H9 (cell line): ENCODE results near the gene HOXC11. TPM values are rescaled to one million over a fixed set of nuclear protein-coding genes. Genes with fewer than 3 reads are reported as not detected.

Experiments
- DNase-seq: peaks from one replicate; pipeline ENCODE4 v3.0.0-alpha.2; 2017
- H2AFZ ChIP-seq: one replicate; pipeline ENCODE4 v1.6.1; 2013; ENCODE audit warnings: mild to moderate bottlenecking, low read length, control low read depth, moderate library complexity
- H2AK5ac ChIP-seq: 2 replicates; pipeline ENCODE4 v1.6.1; 2013; ENCODE audit warnings: low read length, control low read depth, mixed read lengths; ENCODE audit not compliant: insufficient read length
- H2BK120ac ChIP-seq: one replicate; pipeline ENCODE4 v1.6.1; 2013; ENCODE audit warnings: low read depth, mild to moderate bottlenecking, low read length, control low read depth, inconsistent platforms; ENCODE audit not compliant: poor library complexity, severe bottlenecking
- H2BK12ac ChIP-seq: 2 replicates; pipeline ENCODE4 v1.6.1; 2013; ENCODE audit warnings: low read length, control low read depth, mixed read lengths, low read depth; ENCODE audit not compliant: insufficient read length
- H2BK15ac ChIP-seq: 2 replicates; pipeline ENCODE4 v1.6.1; 2013; ENCODE audit warnings: low read depth, low read length, control low read depth
- H2BK20ac ChIP-seq: one replicate; pipeline ENCODE4 v1.6.1; 2013; ENCODE audit warnings: low read depth, mild to moderate bottlenecking, low read length, control low read depth, inconsistent platforms; ENCODE audit not compliant: poor library complexity, severe bottlenecking
- H2BK5ac ChIP-seq: 2 replicates; pipeline ENCODE4 v1.6.1; 2013; ENCODE audit warnings: low read length, control low read depth, mixed read lengths; ENCODE audit not compliant: insufficient read length
- H3K14ac ChIP-seq: 2 replicates; pipeline ENCODE4 v1.6.1; 2013; ENCODE audit warnings: low read length, control low read depth; ENCODE audit not compliant: insufficient read depth
- H3K18ac ChIP-seq: 2 replicates; pipeline ENCODE4 v1.6.1; 2013; ENCODE audit warnings: low read depth, mild to moderate bottlenecking, mixed read lengths, low read length, control low read depth; ENCODE audit not compliant: insufficient read length
- H3K23ac ChIP-seq: 2 replicates; pipeline ENCODE4 v1.6.1; 2013; ENCODE audit warnings: low read length, control low read depth, mixed read lengths, low read depth; ENCODE audit not compliant: insufficient read length
- H3K23me2 ChIP-seq: 2 replicates; pipeline ENCODE4 v1.6.1; 2013; ENCODE audit warnings: low read depth, mild to moderate bottlenecking, mixed read lengths, low read length, control low read depth; ENCODE audit not compliant: insufficient read length, poor library complexity, severe bottlenecking
- H3K27ac ChIP-seq: 2 replicates; pipeline ENCODE4 v1.5.1; 2013; ENCODE audit warnings: low read length, control low read depth, mixed read lengths, low read depth; ENCODE audit not compliant: insufficient read length
- H3K27me3 ChIP-seq: 2 replicates; pipeline ENCODE4 v1.6.1; 2013; ENCODE audit warnings: low read length, control low read depth, inconsistent platforms; ENCODE audit not compliant: insufficient read depth
- H3K4ac ChIP-seq: 2 replicates; pipeline ENCODE4 v1.6.1; 2013; ENCODE audit warnings: low read depth, mild to moderate bottlenecking, control low read depth, inconsistent platforms, low read length, moderate library complexity
- H3K4me1 ChIP-seq: 2 replicates; pipeline ENCODE4 v1.6.1; 2013; ENCODE audit warnings: low read length, control low read depth, inconsistent platforms; ENCODE audit not compliant: insufficient read depth
- H3K4me2 ChIP-seq: 2 replicates; pipeline ENCODE4 v1.6.1; 2013; ENCODE audit warnings: low read length, control low read depth, mixed read lengths; ENCODE audit not compliant: insufficient read length, insufficient read depth
- H3K56ac ChIP-seq: 2 replicates; pipeline ENCODE4 v1.6.1; 2013; ENCODE audit warnings: low read depth, mild to moderate bottlenecking, mixed read lengths, low read length, control low read depth; ENCODE audit not compliant: insufficient read length
- H3K79me1 ChIP-seq: 2 replicates; pipeline ENCODE4 v1.6.1; 2013; ENCODE audit warnings: low read depth, mild to moderate bottlenecking, moderate library complexity, low read length, control low read depth, inconsistent platforms; ENCODE audit not compliant: insufficient read depth, poor library complexity, severe bottlenecking
- H3K79me2 ChIP-seq: 2 replicates; pipeline ENCODE4 v1.6.1; 2013; ENCODE audit warnings: low read length, control low read depth, inconsistent platforms; ENCODE audit not compliant: insufficient read depth
- H3K9ac ChIP-seq: 2 replicates; pipeline ENCODE4 v1.6.1; 2013; ENCODE audit warnings: low read length, control low read depth, mixed read lengths; ENCODE audit not compliant: insufficient read length; ENCODE audit errors: extremely low read depth
- H3K9me3 ChIP-seq: one replicate; pipeline ENCODE4 v1.6.1; 2013; ENCODE audit warnings: low read depth, low read length, inconsistent platforms; ENCODE audit not compliant: control insufficient read depth
- H3T11ph ChIP-seq: one replicate; pipeline ENCODE4 v1.6.1; 2013; ENCODE audit warnings: mild to moderate bottlenecking, low read length, control low read depth, inconsistent platforms
- H4K20me1 ChIP-seq: one replicate; pipeline ENCODE4 v1.6.1; 2013; ENCODE audit not compliant: control insufficient read depth, insufficient read length, insufficient read depth
- H4K5ac ChIP-seq: 2 replicates; pipeline ENCODE4 v1.6.1; 2013; ENCODE audit warnings: low read depth, mild to moderate bottlenecking, mixed read lengths, low read length, control low read depth; ENCODE audit not compliant: insufficient read length
- H4K8ac ChIP-seq: replicated peaks from 2 replicates; pipeline ENCODE4 v1.6.1; 2013; ENCODE audit warnings: low read length, control low read depth, mixed read lengths, low read depth; ENCODE audit not compliant: insufficient read length
- H4K91ac ChIP-seq: 2 replicates; pipeline ENCODE4 v1.6.1; 2013; ENCODE audit warnings: low read depth, mild to moderate bottlenecking, moderate library complexity, mixed read lengths, low read length, control low read depth; ENCODE audit not compliant: insufficient read length
- H3K27ac Mint-ChIP-seq, 3 experiments: 2 replicates in 2 of 3; 3 replicates in 1 of 3; pipeline ENCODE4 v1.8.0; 2020 to 2021; ENCODE audit warnings: mixed read lengths in 3 of 3, mild to moderate bottlenecking in 1 of 3, moderate library complexity in 1 of 3
- H3K27me3 Mint-ChIP-seq: 2 replicates; pipeline ENCODE4 v1.8.0; 2021; ENCODE audit warnings: low read depth, mild to moderate bottlenecking, moderate library complexity, mixed read lengths
- H3K36me3 Mint-ChIP-seq, 3 experiments: 2 replicates in 2 of 3; 3 replicates in 1 of 3; pipeline ENCODE4 v1.8.0; 2020 to 2021; ENCODE audit warnings: low read depth in 3 of 3, mixed read lengths in 3 of 3; ENCODE audit not compliant: insufficient read depth in 1 of 3
- H3K4me1 Mint-ChIP-seq, 2 experiments: 2 replicates each; pipeline ENCODE4 v1.8.0; 2020; ENCODE audit warnings: mixed read lengths in 2 of 2
- H3K4me3 Mint-ChIP-seq, 2 experiments: 2 replicates in 1 of 2; 3 replicates in 1 of 2; pipeline ENCODE4 v1.8.0; 2020 to 2021; ENCODE audit warnings: mild to moderate bottlenecking in 2 of 2, mixed read lengths in 2 of 2, moderate library complexity in 1 of 2
- H3K9me3 Mint-ChIP-seq, 2 experiments: 2 replicates in 1 of 2; 3 replicates in 1 of 2; pipeline ENCODE4 v1.8.0; 2020; ENCODE audit warnings: mild to moderate bottlenecking in 2 of 2, mixed read lengths in 2 of 2, moderate library complexity in 1 of 2
- WGBS: extraction: QIAGEN DNeasy Blood & Tissue Kit; methylation state at CpG from one replicate; pipeline ENCODE4 v1.1.7; 2013; ENCODE audit warnings: missing lambda C conversion rate, low lambda C conversion rate, mixed read lengths; ENCODE audit not compliant: insufficient read length; ENCODE audit errors: extremely low coverage; 5-methylcytosine and 5-hydroxymethylcytosine counted together
- total RNA-seq: library from RNA; stranded (reverse); gene quantifications from 2 replicates; pipeline ENCODE4 v1.2.1, GENCODE V29; 2021
- TF ChIP-seq, protein P1 (sequence below): fragments of 200-600 bp; sonication (generic); conservative IDR thresholded peaks from 3 replicates; pipeline ENCODE4 v1.8.0; 2021; ENCODE audit warnings: antibody characterized with exemption, mild to moderate bottlenecking

The HOXC11 gene
- total RNA-seq, 1 experiment from 2014 or later, result not detected

DNA sequence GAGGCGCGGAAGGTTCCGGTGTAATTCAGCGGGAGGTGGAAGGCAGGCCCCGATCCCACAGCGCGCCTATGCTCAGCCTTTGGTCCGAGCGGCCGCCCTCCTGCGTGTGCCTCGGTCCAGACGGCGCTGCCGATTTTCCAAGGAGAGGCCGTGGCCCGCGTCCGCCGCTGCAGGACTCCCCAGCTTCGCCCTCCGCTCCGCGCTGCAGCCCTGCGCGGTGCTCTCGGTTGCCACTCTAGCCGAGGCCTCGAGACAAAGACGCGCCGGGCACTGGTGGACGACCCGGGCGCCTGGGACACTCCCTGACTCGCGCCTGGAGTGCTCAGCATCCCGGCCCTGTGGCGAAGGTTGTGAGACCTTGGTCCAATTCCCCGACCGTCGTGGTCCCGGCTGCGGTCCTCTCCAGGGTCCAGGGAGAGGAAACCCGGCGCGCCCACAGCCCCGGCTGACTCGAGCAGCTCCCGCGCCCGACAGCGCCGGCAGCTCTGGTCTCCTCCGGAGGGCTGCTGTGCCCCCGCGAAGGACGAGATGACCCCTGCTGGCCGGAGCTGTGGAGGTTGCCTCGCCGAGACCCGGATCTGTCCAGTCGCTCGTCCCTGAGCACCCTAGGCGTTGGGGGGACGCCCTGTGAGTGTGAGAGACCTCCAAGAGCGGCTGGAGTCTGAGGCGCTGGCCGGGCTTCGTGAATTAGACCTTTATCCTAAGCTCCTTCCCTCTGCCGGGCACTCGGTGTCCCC lies 11.7 kb upstream of the HOXC11 start:
- DNase-seq, result peak; percentile 79
- no peak overlapping the region for H4K8ac ChIP-seq
- H3K4me3 Mint-ChIP-seq, result no peak overlapping the region
- no peak overlapping the region for H4K5ac ChIP-seq
- H3K18ac ChIP-seq, result no peak overlapping the region
- peaks cover 0 to 11% of the 10 kb centered on the region in 2 experiments; a peak in 2 of 5 replicates for H3K9me3 Mint-ChIP-seq
- H3K9ac ChIP-seq, result no peak overlapping the region
- H3K23ac ChIP-seq, result no peak overlapping the region
- H4K20me1 ChIP-seq, result no peaks in the 10 kb centered on the region
- H3K4me2 ChIP-seq, result no peak overlapping the region
- no peak overlapping the region for H3K27ac ChIP-seq
- no peak overlapping the region for H3K27ac Mint-ChIP-seq
- no peak overlapping the region for H3T11ph ChIP-seq
- H3K4me1 Mint-ChIP-seq, result peaks cover 4 to 6% of the 10 kb centered on the region in 2 experiments; a peak in 3 of 4 replicates
- H2BK15ac ChIP-seq, result no peak overlapping the region
- no peak overlapping the region for H4K91ac ChIP-seq
- no CpG with 5 or more reads among the region's 72 CpGs for WGBS
- H3K79me1 ChIP-seq, result no peaks in the 10 kb centered on the region
- peaks cover 95% of the 10 kb centered on the region for H3K27me3 ChIP-seq
- H2BK5ac ChIP-seq, result no peak overlapping the region
- H3K23me2 ChIP-seq, result no peaks in the 10 kb centered on the region
- no peaks in the 10 kb centered on the region; a peak in 1 of 7 replicates for H3K36me3 Mint-ChIP-seq
- H3K79me2 ChIP-seq, result no peaks in the 10 kb centered on the region
- H3K56ac ChIP-seq, result no peak overlapping the region
- TF ChIP-seq, protein P1, sequence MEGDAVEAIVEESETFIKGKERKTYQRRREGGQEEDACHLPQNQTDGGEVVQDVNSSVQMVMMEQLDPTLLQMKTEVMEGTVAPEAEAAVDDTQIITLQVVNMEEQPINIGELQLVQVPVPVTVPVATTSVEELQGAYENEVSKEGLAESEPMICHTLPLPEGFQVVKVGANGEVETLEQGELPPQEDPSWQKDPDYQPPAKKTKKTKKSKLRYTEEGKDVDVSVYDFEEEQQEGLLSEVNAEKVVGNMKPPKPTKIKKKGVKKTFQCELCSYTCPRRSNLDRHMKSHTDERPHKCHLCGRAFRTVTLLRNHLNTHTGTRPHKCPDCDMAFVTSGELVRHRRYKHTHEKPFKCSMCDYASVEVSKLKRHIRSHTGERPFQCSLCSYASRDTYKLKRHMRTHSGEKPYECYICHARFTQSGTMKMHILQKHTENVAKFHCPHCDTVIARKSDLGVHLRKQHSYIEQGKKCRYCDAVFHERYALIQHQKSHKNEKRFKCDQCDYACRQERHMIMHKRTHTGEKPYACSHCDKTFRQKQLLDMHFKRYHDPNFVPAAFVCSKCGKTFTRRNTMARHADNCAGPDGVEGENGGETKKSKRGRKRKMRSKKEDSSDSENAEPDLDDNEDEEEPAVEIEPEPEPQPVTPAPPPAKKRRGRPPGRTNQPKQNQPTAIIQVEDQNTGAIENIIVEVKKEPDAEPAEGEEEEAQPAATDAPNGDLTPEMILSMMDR, result peak; percentile 38; the same call in 2 of the 3 replicates
- H2BK120ac ChIP-seq, result no peak overlapping the region
- H2AK5ac ChIP-seq, result no peak overlapping the region
- H2BK12ac ChIP-seq, result no peak overlapping the region
- no peaks in the 10 kb centered on the region for H3K4me1 ChIP-seq
- H3K14ac ChIP-seq, result no peak overlapping the region; the same call in 1 of the 2 replicates
- H2BK20ac ChIP-seq, result no peak overlapping the region
- H3K4ac ChIP-seq, result no peak overlapping the region
- no peak overlapping the region for H2AFZ ChIP-seq
- no peaks in the 10 kb centered on the region for H3K9me3 ChIP-seq
- peaks cover 100% of the 10 kb centered on the region for H3K27me3 Mint-ChIP-seq
